ENCODE measurements around the gene APEH.

The APEH gene

GRCh38 chr3:49732597-49732996, 58.4 kb downstream of the APEH start:
- DNase-seq: no peak

- no peak for DNase-seq
These were observed 59.4 kb downstream of the APEH start for GRCh38 chr3:49733551-49733950.

Measured in OCI-M1 (cell line).